ENCODE data around the gene FKBP11. TPM values are rescaled to one million over a fixed set of nuclear protein-coding genes. Genes with fewer than 3 reads are reported as not detected.
A peak's percentile ranks its signal among the peaks of the same experiment; 100 is the strongest.

The FKBP11 gene
- total RNA-seq, 1 donor from 2014 or later = 18.2 TPM

DNA sequence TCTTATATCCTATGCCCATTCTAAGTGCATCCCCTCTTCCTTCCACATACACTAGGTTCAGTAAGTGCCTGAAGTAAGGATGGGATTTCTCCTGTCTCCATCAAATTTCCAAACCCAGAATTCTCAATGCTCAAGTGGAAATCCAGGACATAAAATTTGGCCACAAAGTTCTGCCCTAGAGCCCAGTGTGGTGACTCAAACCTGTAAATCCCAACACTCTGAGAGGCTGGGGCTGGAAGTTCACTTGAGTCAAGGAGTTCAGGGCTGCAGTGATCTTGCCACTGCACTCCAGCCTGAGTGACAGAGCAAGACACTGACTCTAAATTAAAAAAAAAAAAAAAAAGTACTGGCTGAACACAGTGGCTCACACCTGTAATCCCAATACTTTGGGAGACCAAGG lies 36.5 kb upstream of the FKBP11 start:
- H3K9me3 ChIP-seq (ENCODE audit: low read depth) = no peaks in the 10 kb centered on the region
- no peaks in the 10 kb centered on the region for H3K9me3 Mint-ChIP-seq

DNA sequence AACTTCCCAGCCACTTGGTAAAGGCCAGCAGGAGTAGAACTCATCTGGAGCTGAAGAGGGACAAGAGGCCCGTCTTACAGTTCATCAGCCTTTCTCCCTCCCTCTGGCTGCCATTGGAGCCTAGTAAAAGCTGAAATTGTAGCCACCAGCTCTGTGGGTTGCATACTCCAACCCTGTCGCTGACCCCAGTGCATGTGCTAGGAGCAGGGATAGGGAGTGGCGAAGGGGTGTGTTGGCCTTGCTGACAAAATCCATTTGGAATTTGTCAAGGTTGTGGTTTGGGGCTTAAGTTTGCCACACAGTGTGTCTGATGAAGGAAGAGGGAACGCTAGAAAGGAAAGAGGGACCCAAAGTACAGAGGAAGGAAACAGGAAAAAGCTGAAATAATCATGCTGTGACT lies 36.0 kb upstream of the FKBP11 start:
- H3K4me1 Mint-ChIP-seq = peaks cover 14% of the 10 kb centered on the region
- Histone ChIP-seq H3F3A (ENCODE audit: low read depth) (peaks cover 25% of the 10 kb centered on the region), H3K9ac (no peak overlapping the region), H3K4me1 (peaks cover 5% of the 10 kb centered on the region), H3K79me2 (ENCODE audit: low read depth) (peaks cover 6% of the 10 kb centered on the region), H3K9me3 (ENCODE audit: low read depth) (no peaks in the 10 kb centered on the region), H3K36me3 (no peaks in the 10 kb centered on the region), H3K27ac (no peak overlapping the region), H2AFZ (replicated peaks) (no peak overlapping the region), H3K4me2 (no peak overlapping the region), H4K20me1 (ENCODE audit: low read depth) (no peaks in the 10 kb centered on the region), H3K4me3 (no peak overlapping the region), H3K27me3 (peaks cover 1% of the 10 kb centered on the region)
- H3K27me3 Mint-ChIP-seq (ENCODE audit: insufficient read depth, low read depth) = peaks cover 21% of the 10 kb centered on the region
- H3K4me3 Mint-ChIP-seq = no peak overlapping the region
- no peaks in the 10 kb centered on the region for H3K36me3 Mint-ChIP-seq
- no peak for TF ChIP-seq CTCF (IDR thresholded peaks at IDR 0.05)
- TF ChIP-seq EZH2 (IDR thresholded peaks at IDR 0.05) = no peak
- TF ChIP-seq EZH2phosphoT487 (IDR thresholded peaks at IDR 0.05) = no peak
- H3K27ac Mint-ChIP-seq = no peak overlapping the region
- no peaks in the 10 kb centered on the region for H3K9me3 Mint-ChIP-seq
- no peak for DNase-seq (ENCODE audit: low spot score)

More for the DNA sequence above, 36.5 kb upstream of the FKBP11 start:
- H4K20me1 ChIP-seq (ENCODE audit: low read depth) = no peaks in the 10 kb centered on the region
- H3F3A ChIP-seq (ENCODE audit: low read depth) = peaks cover 21% of the 10 kb centered on the region
- no peak overlapping the region for H3K27ac Mint-ChIP-seq
- H3K27me3 Mint-ChIP-seq (ENCODE audit: insufficient read depth, low read depth) = peaks cover 22% of the 10 kb centered on the region
- H3K4me1 Mint-ChIP-seq = peaks cover 13% of the 10 kb centered on the region
- peaks cover 5% of the 10 kb centered on the region for H3K4me1 ChIP-seq
- H3K9ac ChIP-seq = no peak overlapping the region
- DNase-seq (ENCODE audit: low spot score) = no peak
- no peak for TF ChIP-seq CTCF (IDR thresholded peaks at IDR 0.05)
- TF ChIP-seq EZH2 (IDR thresholded peaks at IDR 0.05) = no peak
- no peak for TF ChIP-seq EZH2phosphoT487 (IDR thresholded peaks at IDR 0.05)
- H2AFZ ChIP-seq (replicated peaks) = no peak overlapping the region
- no peaks in the 10 kb centered on the region for H3K36me3 Mint-ChIP-seq
- H3K79me2 ChIP-seq (ENCODE audit: low read depth) = peaks cover 4% of the 10 kb centered on the region
- H3K27ac ChIP-seq = no peak overlapping the region
- H3K4me3 ChIP-seq = no peak overlapping the region
- no peak overlapping the region for H3K4me2 ChIP-seq
- H3K36me3 ChIP-seq = no peaks in the 10 kb centered on the region
- peaks cover 6% of the 10 kb centered on the region for H3K27me3 ChIP-seq
- no peak overlapping the region for H3K4me3 Mint-ChIP-seq

DNA sequence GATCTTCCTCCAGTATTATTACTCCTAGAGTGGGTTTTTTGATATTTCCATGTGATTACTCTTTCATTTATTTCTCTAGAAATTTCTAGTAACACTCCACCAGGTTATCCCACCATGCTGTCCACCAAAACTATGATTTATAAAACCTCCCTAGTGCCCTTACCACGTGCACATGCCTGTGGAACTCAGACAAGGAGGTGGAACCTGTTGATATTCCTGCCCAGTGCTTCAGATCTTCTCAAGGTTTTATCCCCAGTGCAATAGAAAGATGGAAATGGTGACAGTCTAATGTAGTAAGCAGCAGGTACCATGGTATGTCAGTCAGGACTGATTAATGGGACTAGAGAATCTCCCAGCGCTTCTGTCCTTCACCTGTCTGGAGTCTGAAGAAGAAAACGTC lies 35.5 kb upstream of the FKBP11 start:
- Mint-ChIP-seq H3K9me3 (no peaks in the 10 kb centered on the region), H3K4me1 (peaks cover 19% of the 10 kb centered on the region), H3K4me3 (peak overlapping the region; percentile 17), H3K27ac (peak overlapping the region; percentile 17), H3K36me3 (no peaks in the 10 kb centered on the region), H3K27me3 (ENCODE audit: insufficient read depth, low read depth) (peaks cover 17% of the 10 kb centered on the region)
- peaks cover 4% of the 10 kb centered on the region for H4K20me1 ChIP-seq (ENCODE audit: low read depth)
- peaks cover 30% of the 10 kb centered on the region for H3F3A ChIP-seq (ENCODE audit: low read depth)
- H3K79me2 ChIP-seq (ENCODE audit: low read depth) = peaks cover 11% of the 10 kb centered on the region
- H2AFZ ChIP-seq (replicated peaks) = no peak overlapping the region
- H3K27ac ChIP-seq = no peak overlapping the region
- H3K27me3 ChIP-seq = no peaks in the 10 kb centered on the region
- H3K4me3 ChIP-seq = no peak overlapping the region
- H3K9ac ChIP-seq = no peak overlapping the region
- no peak overlapping the region for H3K4me2 ChIP-seq
- no peaks in the 10 kb centered on the region for H3K36me3 ChIP-seq
- no peaks in the 10 kb centered on the region for H3K9me3 ChIP-seq (ENCODE audit: low read depth)
- H3K4me1 ChIP-seq = peaks cover 5% of the 10 kb centered on the region
- DNase-seq (ENCODE audit: low spot score) = no peak
- no peak for TF ChIP-seq CTCF (IDR thresholded peaks at IDR 0.05)
- no peak for TF ChIP-seq EZH2phosphoT487 (IDR thresholded peaks at IDR 0.05)
- no peak for TF ChIP-seq EZH2 (IDR thresholded peaks at IDR 0.05)
